ENCODE results near the gene CCR7. TPM values are rescaled to one million over a fixed set of nuclear protein-coding genes. Genes with fewer than 3 reads are reported as not detected.

CCR7 gene
- total RNA-seq, 4 donors from 2014 or later: 0.14 to 5.4 (median 4.9) TPM; not detected in 1

GRCh38 chr17:40558890-40559563, 6.2 kb downstream of the CCR7 start:
- in situ Hi-C loops (cut with MboI; ENCODE audit: low pct_ligation_motif_present in 1 of 4, low pct_unique_long_range_greater_than_20kb in 1 of 4, low sequenced_read_pairs in 3 of 4): no loop called here
- intact Hi-C loops (cut with DNase I; ENCODE audit: low total_unique reads): no loop called here
- H3K4me1 ChIP-seq: peaks cover 12 to 30% (median 15%) of the 10 kb centered on the region in 4 donors
- DNase-seq: no peak
- H3K4me3 ChIP-seq: no peak overlapping the region
- H3K9me3 ChIP-seq: no peaks in the 10 kb centered on the region
- no peaks in the 10 kb centered on the region for H3K27me3 ChIP-seq
- WGBS, 2 donors (ENCODE audit: low coverage in 1 of 2): 88% methylated on average over 10 of the region's 10 CpGs; no CpG with 5 or more reads in 1 of the 2 donors
- H3K36me3 ChIP-seq: no peaks in the 10 kb centered on the region
- peak overlapping the region in 3 of 4 donors; percentile 10 to 46 (median 46) for H3K27ac ChIP-seq
- no peak for TF ChIP-seq EP300 (IDR thresholded peaks at IDR 0.05; ENCODE audit: low read depth)

GRCh38 chr17:40558300-40558889, 6.9 kb downstream of the CCR7 start:
- WGBS, 2 donors (ENCODE audit: low coverage in 1 of 2): 83 to 91% methylated on average over 7 to 9 of the region's 9 CpGs
- no peaks in the 10 kb centered on the region for H3K27me3 ChIP-seq
- no peak overlapping the region for H3K4me3 ChIP-seq
- in situ Hi-C loops (cut with MboI; ENCODE audit: low pct_ligation_motif_present in 1 of 4, low pct_unique_long_range_greater_than_20kb in 1 of 4, low sequenced_read_pairs in 3 of 4) (no loop called here), intact Hi-C loops (cut with DNase I; ENCODE audit: low total_unique reads) (no loop called here)
- H3K36me3 ChIP-seq: no peaks in the 10 kb centered on the region
- H3K27ac ChIP-seq: peak overlapping the region; percentile 46 to 53 (median 46)
- DNase-seq: no peak
- no peaks in the 10 kb centered on the region for H3K9me3 ChIP-seq
- TF ChIP-seq CTCF (IDR thresholded peaks at IDR 0.05): no peak
- TF ChIP-seq EP300 (IDR thresholded peaks at IDR 0.05; ENCODE audit: low read depth): no peak
- no peak for TF ChIP-seq POLR2AphosphoS5 (IDR thresholded peaks at IDR 0.05)
- TF ChIP-seq POLR2A (IDR thresholded peaks at IDR 0.05): no peak
- H3K4me1 ChIP-seq: peaks cover 17 to 35% (median 21%) of the 10 kb centered on the region in 4 donors

- H3K27ac ChIP-seq: peak overlapping the region; percentile 46 to 53 (median 46)
- H3K4me1 ChIP-seq: peaks cover 18 to 42% (median 26%) of the 10 kb centered on the region in 4 donors
- no peaks in the 10 kb centered on the region for H3K9me3 ChIP-seq
- H3K4me3 ChIP-seq: no peak overlapping the region
- no peak for TF ChIP-seq POLR2AphosphoS5 (IDR thresholded peaks at IDR 0.05)
- no peak for TF ChIP-seq POLR2A (IDR thresholded peaks at IDR 0.05)
- TF ChIP-seq CTCF (IDR thresholded peaks at IDR 0.05): no peak
- no peak for TF ChIP-seq EP300 (IDR thresholded peaks at IDR 0.05; ENCODE audit: low read depth)
- in situ Hi-C loops (cut with MboI; ENCODE audit: low pct_ligation_motif_present in 1 of 4, low pct_unique_long_range_greater_than_20kb in 1 of 4, low sequenced_read_pairs in 3 of 4): no loop called here
- H3K36me3 ChIP-seq: no peaks in the 10 kb centered on the region
- intact Hi-C loops (cut with DNase I; ENCODE audit: low total_unique reads): no loop called here
- DNase-seq: no peak
- 72% methylated on average over 6 of the region's 6 CpGs; no CpG with 5 or more reads in 1 of the 2 donors for WGBS, 2 donors (ENCODE audit: low coverage in 1 of 2)
- H3K27me3 ChIP-seq: no peaks in the 10 kb centered on the region
These were observed 7.6 kb downstream of the CCR7 start for GRCh38 chr17:40557531-40558299.

DNA sequence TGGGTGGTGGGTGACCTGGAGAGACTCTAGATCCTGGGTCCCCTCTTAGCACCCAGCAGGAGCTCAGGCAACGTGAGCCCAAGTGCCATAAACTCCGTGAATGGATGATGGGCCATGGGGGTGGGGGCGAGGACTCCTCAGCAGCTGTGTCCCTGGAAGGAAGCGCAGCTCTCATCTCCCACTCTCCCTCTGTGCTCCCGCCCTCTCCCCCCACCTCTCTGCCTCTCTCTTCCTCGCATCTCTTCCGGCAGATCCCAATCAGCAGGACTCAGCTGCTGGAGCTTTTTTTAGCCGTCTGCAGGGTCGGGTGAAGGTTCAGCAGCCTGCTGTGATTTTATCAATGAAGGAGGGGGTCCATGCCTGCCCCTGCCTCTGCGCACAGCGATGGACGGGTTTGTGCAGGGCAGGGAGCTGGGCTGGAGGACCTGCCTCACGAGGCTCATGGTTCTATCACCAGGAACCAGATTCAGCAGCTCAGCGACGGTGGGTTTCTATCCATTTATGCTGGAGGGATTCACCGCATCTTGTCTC, 8.3 kb downstream of the CCR7 start:
- no peak for TF ChIP-seq EP300 (IDR thresholded peaks at IDR 0.05; ENCODE audit: low read depth)
- no peak for TF ChIP-seq CTCF (IDR thresholded peaks at IDR 0.05)
- TF ChIP-seq POLR2AphosphoS5 (IDR thresholded peaks at IDR 0.05): no peak
- no peak for TF ChIP-seq POLR2A (IDR thresholded peaks at IDR 0.05)
- peak overlapping the region; percentile 46 to 55 (median 50) for H3K27ac ChIP-seq
- in situ Hi-C loops (cut with MboI; ENCODE audit: low pct_ligation_motif_present in 1 of 4, low pct_unique_long_range_greater_than_20kb in 1 of 4, low sequenced_read_pairs in 3 of 4) (no loop called here), intact Hi-C loops (cut with DNase I; ENCODE audit: low total_unique reads) (no loop called here)
- no peak overlapping the region for H3K4me3 ChIP-seq
- no peaks in the 10 kb centered on the region for H3K9me3 ChIP-seq
- no peak for DNase-seq
- H3K4me1 ChIP-seq: peaks cover 18 to 47% (median 28%) of the 10 kb centered on the region in 4 donors
- WGBS, 2 donors (ENCODE audit: low coverage in 1 of 2): 45 to 63% methylated on average over 4 to 16 of the region's 16 CpGs
- no peaks in the 10 kb centered on the region for H3K27me3 ChIP-seq
- no peaks in the 10 kb centered on the region for H3K36me3 ChIP-seq
